Prostate gland (tissue), 2 donors: ENCODE data around the gene SLC22A3.

Experiments used
- POLR2A ChIP-seq: fragments of 450-650 bp; IDR thresholded peaks from one replicate; pipeline ENCODE4 v1.6.1; 2016; ENCODE audit warnings: antibody characterized with exemption, mild to moderate bottlenecking
- POLR2AphosphoS5 ChIP-seq: sonication (generic); formaldehyde crosslinking; IDR thresholded peaks from one replicate; pipeline ENCODE4 v1.6.1; 2017; ENCODE audit warnings: antibody characterized with exemption
- TF ChIP-seq, protein P1 (sequence below), 4 experiments: fragments of 200-600 bp in 2 of 4; fragments of 450-650 bp in 2 of 4; sonication (generic) in 2 of 4; IDR thresholded peaks; 1 replicate in 3 of 4; 2 replicates in 1 of 4; pipeline ENCODE4 v1.5.1; 2016 to 2019; ENCODE audit warnings: antibody characterized with exemption in 4 of 4, mild to moderate bottlenecking in 2 of 4, moderate library complexity in 2 of 4

DNA sequence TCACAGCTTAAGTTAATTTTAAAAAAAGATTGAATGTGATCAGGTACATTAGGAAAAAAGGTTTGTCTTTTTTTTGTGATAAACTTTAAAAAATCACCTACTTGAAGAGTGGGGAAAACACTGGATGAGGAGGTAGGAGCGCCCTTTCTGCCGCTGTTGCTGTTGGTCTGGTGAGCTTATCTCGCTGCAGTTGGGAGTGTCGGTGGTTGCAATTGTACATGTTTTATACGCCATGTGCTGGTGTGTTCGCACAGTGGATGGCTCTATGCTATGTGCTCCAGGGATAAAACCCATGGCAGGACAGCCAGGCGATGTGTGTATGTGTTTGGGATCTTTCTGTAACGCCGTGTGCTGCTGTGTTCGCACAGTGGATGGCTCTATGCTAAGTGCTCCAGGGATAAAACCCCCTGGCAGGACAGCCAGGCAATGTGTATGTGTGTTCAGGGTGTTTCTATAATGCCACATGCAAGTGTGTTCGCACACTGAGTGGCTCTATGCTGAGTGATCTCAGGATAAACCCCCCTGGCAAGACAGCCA lies 1.7 kb downstream of the SLC22A3 start:
- TF ChIP-seq POLR2AphosphoS5 (no peak), POLR2A (no peak)
- TF ChIP-seq, protein P1, sequence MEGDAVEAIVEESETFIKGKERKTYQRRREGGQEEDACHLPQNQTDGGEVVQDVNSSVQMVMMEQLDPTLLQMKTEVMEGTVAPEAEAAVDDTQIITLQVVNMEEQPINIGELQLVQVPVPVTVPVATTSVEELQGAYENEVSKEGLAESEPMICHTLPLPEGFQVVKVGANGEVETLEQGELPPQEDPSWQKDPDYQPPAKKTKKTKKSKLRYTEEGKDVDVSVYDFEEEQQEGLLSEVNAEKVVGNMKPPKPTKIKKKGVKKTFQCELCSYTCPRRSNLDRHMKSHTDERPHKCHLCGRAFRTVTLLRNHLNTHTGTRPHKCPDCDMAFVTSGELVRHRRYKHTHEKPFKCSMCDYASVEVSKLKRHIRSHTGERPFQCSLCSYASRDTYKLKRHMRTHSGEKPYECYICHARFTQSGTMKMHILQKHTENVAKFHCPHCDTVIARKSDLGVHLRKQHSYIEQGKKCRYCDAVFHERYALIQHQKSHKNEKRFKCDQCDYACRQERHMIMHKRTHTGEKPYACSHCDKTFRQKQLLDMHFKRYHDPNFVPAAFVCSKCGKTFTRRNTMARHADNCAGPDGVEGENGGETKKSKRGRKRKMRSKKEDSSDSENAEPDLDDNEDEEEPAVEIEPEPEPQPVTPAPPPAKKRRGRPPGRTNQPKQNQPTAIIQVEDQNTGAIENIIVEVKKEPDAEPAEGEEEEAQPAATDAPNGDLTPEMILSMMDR (IDR thresholded peaks at IDR 0.05), result no peak
